Coronary artery (tissue), 2 donors: Measurements from ENCODE around the gene ACTG1.

ENCODE experiments used
- DNase-seq: peaks from one replicate; pipeline ENCODE4 v3.0.0-alpha.2; 2017; ENCODE audit warnings: low spot score
- H3K27ac ChIP-seq, 2 donors: fragments of 200-600 bp; sonication (generic); one replicate each; pipeline ENCODE4 v1.5.1; 2016 to 2019
- H3K4me3 ChIP-seq: fragments of 200-600 bp; sonication (generic); 2 replicates; pipeline ENCODE4 v1.5.1; 2016; ENCODE audit warnings: mild to moderate bottlenecking, moderate library complexity
- CTCF ChIP-seq: fragments of 200-600 bp; sonication (generic); IDR thresholded peaks from one replicate; pipeline ENCODE4 v1.5.1; 2019; ENCODE audit warnings: antibody characterized with exemption

ACTG1 gene

GRCh38 chr17:81487487-81488275, 24.9 kb downstream of the ACTG1 start:
- TF ChIP-seq CTCF, result no peak

GRCh38 chr17:81487089-81487486, 25.5 kb downstream of the ACTG1 start:
- TF ChIP-seq CTCF, result no peak

More at GRCh38 chr17:81487487-81488275, 24.9 kb downstream of the ACTG1 start:
- DNase-seq, result no peak
- peak overlapping the region; percentile 73 for H3K4me3 ChIP-seq
- H3K27ac ChIP-seq, result peak overlapping the region; percentile 25 to 71

GRCh38 chr17:81486199-81486810, 26.3 kb downstream of the ACTG1 start:
- no peak for DNase-seq
- no peak overlapping the region for H3K27ac ChIP-seq
- no peak overlapping the region for H3K4me3 ChIP-seq
- TF ChIP-seq CTCF, result no peak

More at GRCh38 chr17:81487089-81487486, 25.5 kb downstream of the ACTG1 start:
- Histone ChIP-seq H3K27ac (no peak overlapping the region), H3K4me3 (no peak overlapping the region)
- DNase-seq, result no peak

GRCh38 chr17:81484195-81484979, 28.2 kb downstream of the ACTG1 start:
- peak; percentile 88 for DNase-seq
- peak; percentile 99 for TF ChIP-seq CTCF
- Histone ChIP-seq H3K4me3 (peak overlapping the region; percentile 66), H3K27ac (no peak overlapping the region)

- H3K4me3 ChIP-seq, result peak overlapping the region; percentile 66
- no peak for DNase-seq
- no peak overlapping the region for H3K27ac ChIP-seq
- no peak for TF ChIP-seq CTCF
These were observed 28.8 kb downstream of the ACTG1 start for GRCh38 chr17:81483862-81484194.

GRCh38 chr17:81483085-81483861, 29.3 kb downstream of the ACTG1 start:
- H3K27ac ChIP-seq, result no peak overlapping the region
- TF ChIP-seq CTCF, result no peak
- no peak for DNase-seq
- peak overlapping the region; percentile 66 for H3K4me3 ChIP-seq
